HCT116 (cell line): ENCODE results near the gene DHCR7. TPM values are rescaled to one million over a fixed set of nuclear protein-coding genes. Genes with fewer than 3 reads are reported as not detected.

Source experiments
- ATAC-seq: fragments of 200-7000 bp; cut with Tn5 transposase; 2 replicates; pipeline ENCODE4 v1.9.1; 2020; ENCODE audit warnings: mild to moderate bottlenecking, moderate library complexity
- BruUV-seq: library from RNA; stranded (reverse); fragments of 400-500 nt; replicated peaks from 2 replicates; lab custom pipeline; 2021; lab: Mats Ljungman, UMichigan
- CTCF ChIA-PET: fragments of 300-600 bp; sonication (Branson Sonifier 250); formaldehyde crosslinking; loops from one replicate; lab custom pipeline; 2021; ENCODE audit warnings: antibody characterized with exemption; lab: Charles Lee
- POLR2A ChIA-PET: fragments of 300-600, 350-600 bp; sonication (Branson Sonifier 250); formaldehyde crosslinking; loops from one replicate; lab custom pipeline; 2021; ENCODE audit warnings: antibody characterized with exemption; lab: Charles Lee
- RAD21 ChIA-PET, 2 experiments: fragments of 300-600 bp; sonication (Branson Sonifier 250); formaldehyde crosslinking; loops; one replicate each; lab custom pipeline; 2023; ENCODE audit warnings: low total read pairs in 2 of 2; ENCODE audit not compliant: uncharacterized antibody in 2 of 2, unreplicated experiment in 2 of 2, low non-redundant PET in 1 of 2; lab: Charles Lee
- DNase-seq: peaks from one replicate; pipeline ENCODE4 v3.0.0-alpha.2; 2010; ENCODE audit warnings: low read depth, low spot score
- H2AFZ ChIP-seq: fragments of 200-600 bp; shearing (Covaris generic), sonication (generic); 2 replicates; pipeline ENCODE4 v1.6.1; 2017; ENCODE audit warnings: low read depth, mixed run types, mixed read lengths, antibody characterized with exemption, low read length; ENCODE audit not compliant: poor library complexity, severe bottlenecking
- H3K27ac ChIP-seq: 2 replicates; pipeline ENCODE4 v1.5.1; 2012; ENCODE audit warnings: low read depth, low read length
- H3K27me3 ChIP-seq: fragments of 200-600 bp; sonication (generic); 2 replicates; pipeline ENCODE4 v1.6.1; 2016; ENCODE audit warnings: mixed run types, low read length, mixed read lengths; ENCODE audit not compliant: insufficient read depth
- H3K36me3 ChIP-seq, 2 experiments: fragments of 200-500 bp in 1 of 2; fragments of 200-600 bp in 1 of 2; sonication (Bioruptor generic) in 1 of 2; sonication (generic) in 1 of 2; 2 replicates each; pipeline versions ENCODE4 v1.5.1 to v1.6.1; 2014 to 2016; ENCODE audit warnings: low read length in 2 of 2, inconsistent platforms in 1 of 2, mixed read lengths in 1 of 2, mixed run types in 1 of 2; ENCODE audit not compliant: insufficient read depth in 2 of 2, control insufficient read depth in 1 of 2
- H3K4me1 ChIP-seq, 2 experiments: fragments of 200-600 bp in 1 of 2; sonication (generic) in 1 of 2; 2 replicates each; pipeline versions ENCODE4 v1.5.1 to v1.6.1; 2012 to 2017; ENCODE audit warnings: low read length in 2 of 2, inconsistent platforms in 1 of 2, mild to moderate bottlenecking in 1 of 2, mixed read lengths in 1 of 2, mixed run types in 1 of 2, moderate library complexity in 1 of 2; ENCODE audit not compliant: insufficient read depth in 2 of 2, control insufficient read depth in 1 of 2
- H3K4me2 ChIP-seq: fragments of 200-600 bp; sonication (generic); 2 replicates; pipeline ENCODE4 v1.6.1; 2017; ENCODE audit warnings: mixed run types, low read length, mixed read lengths
- H3K4me3 ChIP-seq, 2 experiments: fragments of 200-600 bp in 1 of 2; sonication (generic) in 1 of 2; replicated peaks in 1 of 2; 2 replicates each; pipeline ENCODE4 v1.5.1; 2011 to 2016; ENCODE audit warnings: low read length in 2 of 2, control low read depth in 1 of 2, low read depth in 1 of 2, mild to moderate bottlenecking in 1 of 2, mixed read lengths in 1 of 2, mixed run types in 1 of 2
- H3K79me2 ChIP-seq: fragments of 200-600 bp; sonication (generic); 2 replicates; pipeline ENCODE4 v1.6.1; 2017; ENCODE audit warnings: mild to moderate bottlenecking, mixed run types, low read length, moderate library complexity, mixed read lengths; ENCODE audit not compliant: insufficient read depth
- H3K9ac ChIP-seq: fragments of 200-600 bp; sonication (generic); 2 replicates; pipeline ENCODE4 v1.6.1; 2016; ENCODE audit warnings: low read length, mixed read lengths
- H3K9me2 ChIP-seq: fragments of 200-600 bp; sonication (generic), shearing (Covaris generic); 2 replicates; pipeline ENCODE4 v1.6.1; 2017; ENCODE audit warnings: mixed run types, mild to moderate bottlenecking, moderate library complexity; ENCODE audit not compliant: insufficient read depth
- H3K9me3 ChIP-seq, 2 experiments: fragments of 200-500 bp in 1 of 2; fragments of 200-600 bp in 1 of 2; sonication (Bioruptor generic) in 1 of 2; sonication (generic) in 1 of 2; 2 replicates each; pipeline ENCODE4 v1.6.1; 2014 to 2017; ENCODE audit warnings: low read length in 2 of 2, mixed read lengths in 2 of 2, inconsistent platforms in 1 of 2, low read depth in 1 of 2, mild to moderate bottlenecking in 1 of 2, mixed run types in 1 of 2, moderate library complexity in 1 of 2; ENCODE audit not compliant: control insufficient read depth in 1 of 2, insufficient read depth in 1 of 2
- H4K20me1 ChIP-seq: fragments of 200-600 bp; sonication (generic), shearing (Covaris generic); 2 replicates; pipeline ENCODE4 v1.6.1; 2017; ENCODE audit warnings: mixed run types, mild to moderate bottlenecking, moderate library complexity; ENCODE audit not compliant: insufficient read depth
- CBX3 ChIP-seq: IDR thresholded peaks from 2 replicates; pipeline ENCODE4 v1.6.1; 2012; ENCODE audit warnings: low read depth
- CEBPB ChIP-seq: IDR thresholded peaks from 2 replicates; pipeline ENCODE4 v1.6.1; 2012; ENCODE audit warnings: low read depth
- EGR1 ChIP-seq: IDR thresholded peaks from 2 replicates; pipeline ENCODE4 v1.6.1; 2012; ENCODE audit warnings: low read depth
- ELF1 ChIP-seq: IDR thresholded peaks from 2 replicates; pipeline ENCODE4 v1.6.1; 2012; ENCODE audit warnings: low read depth, borderline replicate concordance
- FOSL1 ChIP-seq: IDR thresholded peaks from 2 replicates; pipeline ENCODE4 v1.6.1; 2012; ENCODE audit warnings: low read depth
- JUND ChIP-seq: IDR thresholded peaks from 2 replicates; pipeline ENCODE4 v1.6.1; 2012
- POLR2A ChIP-seq: IDR thresholded peaks from 2 replicates; pipeline ENCODE4 v1.7.0; 2011; ENCODE audit warnings: borderline replicate concordance; ENCODE audit not compliant: insufficient read depth, insufficient read length; ENCODE audit errors: extremely low read depth
- POLR2AphosphoS5 ChIP-seq: IDR thresholded peaks from 2 replicates; pipeline ENCODE4 v1.6.1; 2011; ENCODE audit warnings: mild to moderate bottlenecking, low read depth, low read length, moderate library complexity
- SIN3A ChIP-seq: IDR thresholded peaks from 2 replicates; pipeline ENCODE4 v1.6.1; 2012; ENCODE audit warnings: low read depth
- SP1 ChIP-seq: IDR thresholded peaks from 2 replicates; pipeline ENCODE4 v1.6.1; 2012; ENCODE audit warnings: low read depth
- TCF7L2 ChIP-seq: IDR thresholded peaks from 2 replicates; pipeline ENCODE4 v1.7.0; 2011; ENCODE audit warnings: borderline replicate concordance, inconsistent platforms; ENCODE audit not compliant: insufficient read depth, insufficient read length; ENCODE audit errors: extremely low read depth
- ZFX ChIP-seq: fragments of 450-650 bp; IDR thresholded peaks from 2 replicates; pipeline ENCODE4 v1.6.1; 2017
- ZNF274 ChIP-seq: fragments of 200-500 bp; sonication (Bioruptor generic); IDR thresholded peaks from 2 replicates; pipeline ENCODE4 v1.6.1; 2014; ENCODE audit warnings: mild to moderate bottlenecking, low read depth, low read length, inconsistent platforms
- intact Hi-C: fragments of 100-400 bp; cut with micrococcal nuclease; formaldehyde crosslinking; loops from 2 replicates; pipeline ENCODE4 v1.10.0; 2022
- total RNA-seq: library from RNA; stranded (reverse); gene quantifications from one replicate; pipeline ENCODE4 v1.2.1, GENCODE V29; 2021; ENCODE audit not compliant: unreplicated experiment
- TF ChIP-seq, protein P1 (sequence below): IDR thresholded peaks from 2 replicates; pipeline ENCODE4 v1.6.1; 2012
- TF ChIP-seq, protein P2 (sequence below), 3 experiments: fragments of 200-600 bp in 1 of 3; sonication (generic) in 1 of 3; IDR thresholded peaks in 2 of 3; conservative IDR thresholded peaks in 1 of 3; 2 replicates each; pipeline ENCODE4 v1.5.1; 2012 to 2017; ENCODE audit warnings: low read depth in 2 of 3, low read length in 2 of 3, antibody characterized with exemption in 1 of 3, borderline replicate concordance in 1 of 3, control low read depth in 1 of 3, mild to moderate bottlenecking in 1 of 3, mixed read lengths in 1 of 3, mixed run types in 1 of 3, moderate library complexity in 1 of 3; ENCODE audit not compliant: insufficient read depth in 1 of 3

DHCR7 gene
- total RNA-seq, 1 experiment from 2014 or later = 115 TPM

DNA sequence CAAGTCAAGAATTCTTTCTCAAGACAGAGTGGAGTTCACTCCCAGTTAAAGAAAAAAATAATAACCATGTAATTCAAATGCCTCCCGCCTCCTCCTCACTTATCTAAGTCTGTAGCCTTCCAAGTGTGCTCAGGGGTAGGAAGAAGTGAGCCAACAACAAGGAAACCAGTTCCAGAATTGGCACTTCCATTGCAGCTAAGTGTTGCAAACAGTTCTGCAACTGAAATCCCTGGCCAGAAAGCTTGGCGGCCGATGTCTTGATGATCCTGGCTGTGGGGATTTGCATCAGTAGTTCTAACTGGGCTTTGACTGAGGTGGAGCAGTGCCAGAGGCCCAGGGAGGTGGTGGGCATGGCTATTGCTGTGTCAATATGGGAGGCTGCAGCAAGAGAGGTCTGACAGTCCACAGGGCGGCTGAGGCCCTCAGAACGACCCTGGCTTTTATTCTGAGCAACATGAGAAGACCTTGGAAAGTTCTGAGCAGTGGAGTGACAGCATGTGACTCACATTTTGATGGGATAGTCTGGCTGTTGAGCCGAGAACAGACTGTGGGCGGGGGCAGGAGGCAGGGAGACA is 19.2 kb downstream of the DHCR7 start:
- H3K36me3 ChIP-seq = no peaks in the 10 kb centered on the region
- intact Hi-C loops = no loop called here
- no peaks in the 10 kb centered on the region for H4K20me1 ChIP-seq
- TF ChIP-seq POLR2AphosphoS5 = no peak
- no peak for TF ChIP-seq TCF7L2
- no peak for TF ChIP-seq SIN3A
- TF ChIP-seq ZFX = no peak
- TF ChIP-seq ZNF274 = no peak
- H3K27me3 ChIP-seq = no peaks in the 10 kb centered on the region
- POLR2A ChIA-PET = no interaction called here
- no peaks in the 10 kb centered on the region for H3K9me2 ChIP-seq
- CTCF ChIA-PET = no interaction called here
- no peak overlapping the region for H3K4me3 ChIP-seq
- no peaks in the 10 kb centered on the region for H3K79me2 ChIP-seq
- H3K9me3 ChIP-seq = no peaks in the 10 kb centered on the region
- RAD21 ChIA-PET = no interaction called here
- H3K4me1 ChIP-seq = peaks cover 0 to 8% of the 10 kb centered on the region in 2 experiments; a peak in 1 of 4 replicates
- H3K9ac ChIP-seq = no peak overlapping the region
- BruUV-seq = no TSS peak
- no peak overlapping the region for H2AFZ ChIP-seq
- no peak overlapping the region for H3K4me2 ChIP-seq
- ATAC-seq (no peak), DNase-seq (no peak)
- no peak overlapping the region for H3K27ac ChIP-seq

DNA sequence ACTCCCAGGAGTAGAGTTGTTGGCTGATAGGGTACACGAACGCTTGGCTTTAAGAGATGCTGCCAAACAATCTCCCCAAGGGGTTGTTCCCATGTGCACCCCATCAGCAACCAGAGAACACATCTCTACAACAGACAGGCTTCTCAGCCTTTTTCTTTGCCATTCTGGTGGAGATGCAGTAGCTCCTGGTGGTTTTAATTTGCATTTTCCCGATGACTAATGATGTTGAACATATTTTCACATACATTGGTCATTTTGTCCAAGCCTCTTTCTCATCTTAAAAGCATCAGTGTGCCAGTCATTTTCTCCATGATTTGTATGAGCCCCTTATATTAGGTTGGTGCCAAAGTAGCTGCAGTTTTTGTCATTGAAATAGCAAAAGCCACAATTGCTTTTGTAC is 21.8 kb downstream of the DHCR7 start:
- intact Hi-C loops = no loop called here

More for the DNA sequence above, 21.8 kb downstream of the DHCR7 start:
- H3K27me3 ChIP-seq = no peaks in the 10 kb centered on the region
- H3K4me2 ChIP-seq = no peak overlapping the region
- H3K79me2 ChIP-seq = no peaks in the 10 kb centered on the region
- no peak overlapping the region for H3K4me3 ChIP-seq
- H3K27ac ChIP-seq = no peak overlapping the region
- ATAC-seq (no peak), DNase-seq (no peak)
- no peak overlapping the region for H2AFZ ChIP-seq
- H3K9me2 ChIP-seq = no peaks in the 10 kb centered on the region
- ChIA-PET RAD21 (interaction anchor here in 1 of 2 experiments (0.7 kb wide), 1 partner anchor 339 kb away, joined by 3 read pairs; no protein-coding TSS in a partner anchor), CTCF (interaction anchor here (0.9 to 2.3 kb wide), 3 partner anchors 137 to 340 kb away, joined by 4 to 7 read pairs (median 4); no protein-coding TSS in a partner anchor), POLR2A (no interaction called here)
- no peaks in the 10 kb centered on the region for H3K9me3 ChIP-seq
- no peaks in the 10 kb centered on the region for H3K36me3 ChIP-seq
- peaks cover 0 to 8% of the 10 kb centered on the region in 2 experiments; a peak in 1 of 4 replicates for H3K4me1 ChIP-seq
- BruUV-seq = no TSS peak
- H3K9ac ChIP-seq = no peak overlapping the region
- TF ChIP-seq, protein P1, sequence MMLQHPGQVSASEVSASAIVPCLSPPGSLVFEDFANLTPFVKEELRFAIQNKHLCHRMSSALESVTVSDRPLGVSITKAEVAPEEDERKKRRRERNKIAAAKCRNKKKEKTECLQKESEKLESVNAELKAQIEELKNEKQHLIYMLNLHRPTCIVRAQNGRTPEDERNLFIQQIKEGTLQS = no peak
- TF ChIP-seq ZNF274 = no peak
- TF ChIP-seq FOSL1 = no peak
- TF ChIP-seq EGR1 = no peak
- TF ChIP-seq ELF1 = no peak
- TF ChIP-seq, protein P2, sequence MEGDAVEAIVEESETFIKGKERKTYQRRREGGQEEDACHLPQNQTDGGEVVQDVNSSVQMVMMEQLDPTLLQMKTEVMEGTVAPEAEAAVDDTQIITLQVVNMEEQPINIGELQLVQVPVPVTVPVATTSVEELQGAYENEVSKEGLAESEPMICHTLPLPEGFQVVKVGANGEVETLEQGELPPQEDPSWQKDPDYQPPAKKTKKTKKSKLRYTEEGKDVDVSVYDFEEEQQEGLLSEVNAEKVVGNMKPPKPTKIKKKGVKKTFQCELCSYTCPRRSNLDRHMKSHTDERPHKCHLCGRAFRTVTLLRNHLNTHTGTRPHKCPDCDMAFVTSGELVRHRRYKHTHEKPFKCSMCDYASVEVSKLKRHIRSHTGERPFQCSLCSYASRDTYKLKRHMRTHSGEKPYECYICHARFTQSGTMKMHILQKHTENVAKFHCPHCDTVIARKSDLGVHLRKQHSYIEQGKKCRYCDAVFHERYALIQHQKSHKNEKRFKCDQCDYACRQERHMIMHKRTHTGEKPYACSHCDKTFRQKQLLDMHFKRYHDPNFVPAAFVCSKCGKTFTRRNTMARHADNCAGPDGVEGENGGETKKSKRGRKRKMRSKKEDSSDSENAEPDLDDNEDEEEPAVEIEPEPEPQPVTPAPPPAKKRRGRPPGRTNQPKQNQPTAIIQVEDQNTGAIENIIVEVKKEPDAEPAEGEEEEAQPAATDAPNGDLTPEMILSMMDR (IDR thresholded peaks at IDR 0.05 in 2 of 3, conservative IDR thresholded peaks at IDR 0.05 in 1 of 3; ENCODE audit: borderline replicate concordance in 1 of 3, insufficient read depth in 1 of 3, low read depth in 2 of 3, low read length in 2 of 3) = no peak
- no peak for TF ChIP-seq JUND
- TF ChIP-seq CEBPB = no peak
- TF ChIP-seq POLR2A = no peak
- no peak for TF ChIP-seq SIN3A
- TF ChIP-seq CBX3 = no peak
- no peak for TF ChIP-seq SP1
- no peaks in the 10 kb centered on the region for H4K20me1 ChIP-seq
